ENCODE measurements around the gene ELL. TPM values are rescaled to one million over a fixed set of nuclear protein-coding genes. Genes with fewer than 3 reads are reported as not detected.
A peak's percentile ranks its signal among the peaks of the same experiment; 100 is the strongest.

Gene ELL
- polyA plus RNA-seq, 1 donor from 2014 or later, result 19.7 TPM

GRCh38 chr19:18466354-18466753, 55.5 kb downstream of the ELL start:
- Mint-ChIP-seq H3K27me3 (no peaks in the 10 kb centered on the region), H3K4me3 (no peak overlapping the region), H3K27ac (no peak overlapping the region), H3K36me3 (peaks cover 2% of the 10 kb centered on the region), H3K9me3 (no peaks in the 10 kb centered on the region), H3K4me1 (peaks cover 0 to 5% (median 3%) of the 10 kb centered on the region in 3 donors)

GRCh38 chr19:18465964-18466339, 55.9 kb downstream of the ELL start:
- H3K27me3 Mint-ChIP-seq, result no peaks in the 10 kb centered on the region
- H3K27ac Mint-ChIP-seq, result no peak overlapping the region
- no peaks in the 10 kb centered on the region for H3K9me3 Mint-ChIP-seq
- H3K4me1 Mint-ChIP-seq, result peaks cover 0 to 5% (median 3%) of the 10 kb centered on the region in 3 donors
- peaks cover 2% of the 10 kb centered on the region for H3K36me3 Mint-ChIP-seq
- no peak overlapping the region for H3K4me3 Mint-ChIP-seq

GRCh38 chr19:18465214-18465963, 56.5 kb downstream of the ELL start:
- Mint-ChIP-seq H3K4me3 (no peak overlapping the region), H3K36me3 (peaks cover 2% of the 10 kb centered on the region)

GRCh38 chr19:18464646-18465045, 57.2 kb downstream of the ELL start:
- Mint-ChIP-seq H3K27me3 (no peaks in the 10 kb centered on the region), H3K36me3 (peaks cover 2% of the 10 kb centered on the region), H3K9me3 (no peaks in the 10 kb centered on the region), H3K4me3 (no peak overlapping the region), H3K4me1 (peaks cover 0 to 5% (median 3%) of the 10 kb centered on the region in 3 donors), H3K27ac (peak overlapping the region in 1 of 3 donors; percentile 77)

More at GRCh38 chr19:18465214-18465963, 56.5 kb downstream of the ELL start:
- peak overlapping the region in 1 of 3 donors; percentile 77 for H3K27ac Mint-ChIP-seq
- H3K9me3 Mint-ChIP-seq, result no peaks in the 10 kb centered on the region
- H3K4me1 Mint-ChIP-seq, result peaks cover 0 to 5% (median 3%) of the 10 kb centered on the region in 3 donors
- no peaks in the 10 kb centered on the region for H3K27me3 Mint-ChIP-seq

GRCh38 chr19:18461471-18461870, 60.4 kb downstream of the ELL start:
- peak overlapping the region in 1 of 4 donors; percentile 36 for H3K4me3 Mint-ChIP-seq
- peaks cover 2% of the 10 kb centered on the region for H3K36me3 Mint-ChIP-seq
- peaks cover 0 to 5% (median 3%) of the 10 kb centered on the region in 3 donors for H3K4me1 Mint-ChIP-seq
- peak overlapping the region in 1 of 3 donors; percentile 76 for H3K27ac Mint-ChIP-seq
- H3K27me3 Mint-ChIP-seq, result no peaks in the 10 kb centered on the region
- no peaks in the 10 kb centered on the region for H3K9me3 Mint-ChIP-seq

GRCh38 chr19:18460900-18461299, 61.0 kb downstream of the ELL start:
- H3K36me3 Mint-ChIP-seq, result peaks cover 6% of the 10 kb centered on the region
- H3K27ac Mint-ChIP-seq, result no peak overlapping the region
- no peak overlapping the region for H3K4me3 Mint-ChIP-seq
- no peaks in the 10 kb centered on the region for H3K27me3 Mint-ChIP-seq
- peaks cover 0 to 7% (median 3%) of the 10 kb centered on the region in 3 donors for H3K4me1 Mint-ChIP-seq
- H3K9me3 Mint-ChIP-seq, result no peaks in the 10 kb centered on the region

GRCh38 chr19:18457483-18458331, 64.2 kb downstream of the ELL start:
- Mint-ChIP-seq H3K27ac (no peak overlapping the region), H3K9me3 (no peaks in the 10 kb centered on the region), H3K4me1 (peaks cover 0 to 6% (median 0%) of the 10 kb centered on the region in 3 donors), H3K36me3 (peaks cover 6% of the 10 kb centered on the region), H3K27me3 (no peaks in the 10 kb centered on the region), H3K4me3 (peak overlapping the region in 1 of 4 donors; percentile 61)

- Mint-ChIP-seq H3K9me3 (no peaks in the 10 kb centered on the region), H3K36me3 (peaks cover 5% of the 10 kb centered on the region), H3K27me3 (no peaks in the 10 kb centered on the region), H3K27ac (no peak overlapping the region), H3K4me1 (peaks cover 0 to 4% (median 0%) of the 10 kb centered on the region in 3 donors), H3K4me3 (no peak overlapping the region)
Measured at GRCh38 chr19:18456974-18457373, 64.9 kb downstream of the ELL start.

GRCh38 chr19:18456279-18456678, 65.6 kb downstream of the ELL start:
- Mint-ChIP-seq H3K36me3 (peaks cover 5% of the 10 kb centered on the region), H3K4me3 (no peak overlapping the region), H3K27ac (no peak overlapping the region), H3K27me3 (no peaks in the 10 kb centered on the region), H3K4me1 (peaks cover 0 to 2% (median 0%) of the 10 kb centered on the region in 3 donors), H3K9me3 (no peaks in the 10 kb centered on the region)

GRCh38 chr19:18453269-18454024, 68.4 kb downstream of the ELL start:
- Mint-ChIP-seq H3K9me3 (no peaks in the 10 kb centered on the region), H3K4me1 (peaks cover 3 to 5% (median 4%) of the 10 kb centered on the region in 3 donors), H3K4me3 (peak overlapping the region in 1 of 4 donors; percentile 12), H3K36me3 (peaks cover 6% of the 10 kb centered on the region), H3K27me3 (no peaks in the 10 kb centered on the region), H3K27ac (no peak overlapping the region)

- Mint-ChIP-seq H3K4me3 (no peak overlapping the region), H3K27ac (no peak overlapping the region), H3K27me3 (no peaks in the 10 kb centered on the region), H3K9me3 (no peaks in the 10 kb centered on the region), H3K4me1 (peaks cover 3 to 5% (median 4%) of the 10 kb centered on the region in 3 donors), H3K36me3 (peaks cover 9% of the 10 kb centered on the region)
Measured at GRCh38 chr19:18452386-18452785, 69.5 kb downstream of the ELL start.

GRCh38 chr19:18450931-18451836, 70.7 kb downstream of the ELL start:
- peaks cover 6% of the 10 kb centered on the region for H3K36me3 Mint-ChIP-seq
- peak overlapping the region in 2 of 3 donors; percentile 76 to 77 for H3K27ac Mint-ChIP-seq
- peaks cover 3 to 5% (median 4%) of the 10 kb centered on the region in 3 donors for H3K4me1 Mint-ChIP-seq

GRCh38 chr19:18450021-18450930, 71.6 kb downstream of the ELL start:
- peaks cover 4% of the 10 kb centered on the region for H3K36me3 Mint-ChIP-seq

More at GRCh38 chr19:18450931-18451836, 70.7 kb downstream of the ELL start:
- peak overlapping the region in 1 of 4 donors; percentile 47 for H3K4me3 Mint-ChIP-seq
- H3K27me3 Mint-ChIP-seq, result no peaks in the 10 kb centered on the region
- H3K9me3 Mint-ChIP-seq, result no peaks in the 10 kb centered on the region

More at GRCh38 chr19:18450021-18450930, 71.6 kb downstream of the ELL start:
- Mint-ChIP-seq H3K4me1 (peaks cover 3 to 4% (median 3%) of the 10 kb centered on the region in 3 donors), H3K4me3 (peak overlapping the region in 1 of 4 donors; percentile 47), H3K27me3 (no peaks in the 10 kb centered on the region), H3K9me3 (no peaks in the 10 kb centered on the region), H3K27ac (peak overlapping the region in 2 of 3 donors; percentile 76 to 77)
